ENCODE measurements around the gene SEC61G. TPM values are rescaled to one million over a fixed set of nuclear protein-coding genes. Genes with fewer than 3 reads are reported as not detected.
A peak's percentile ranks its signal among the peaks of the same experiment; 100 is the strongest.

SEC61G gene
- 100 to 1,000 TPM; 101 to 123 TPM for total RNA-seq

DNA sequence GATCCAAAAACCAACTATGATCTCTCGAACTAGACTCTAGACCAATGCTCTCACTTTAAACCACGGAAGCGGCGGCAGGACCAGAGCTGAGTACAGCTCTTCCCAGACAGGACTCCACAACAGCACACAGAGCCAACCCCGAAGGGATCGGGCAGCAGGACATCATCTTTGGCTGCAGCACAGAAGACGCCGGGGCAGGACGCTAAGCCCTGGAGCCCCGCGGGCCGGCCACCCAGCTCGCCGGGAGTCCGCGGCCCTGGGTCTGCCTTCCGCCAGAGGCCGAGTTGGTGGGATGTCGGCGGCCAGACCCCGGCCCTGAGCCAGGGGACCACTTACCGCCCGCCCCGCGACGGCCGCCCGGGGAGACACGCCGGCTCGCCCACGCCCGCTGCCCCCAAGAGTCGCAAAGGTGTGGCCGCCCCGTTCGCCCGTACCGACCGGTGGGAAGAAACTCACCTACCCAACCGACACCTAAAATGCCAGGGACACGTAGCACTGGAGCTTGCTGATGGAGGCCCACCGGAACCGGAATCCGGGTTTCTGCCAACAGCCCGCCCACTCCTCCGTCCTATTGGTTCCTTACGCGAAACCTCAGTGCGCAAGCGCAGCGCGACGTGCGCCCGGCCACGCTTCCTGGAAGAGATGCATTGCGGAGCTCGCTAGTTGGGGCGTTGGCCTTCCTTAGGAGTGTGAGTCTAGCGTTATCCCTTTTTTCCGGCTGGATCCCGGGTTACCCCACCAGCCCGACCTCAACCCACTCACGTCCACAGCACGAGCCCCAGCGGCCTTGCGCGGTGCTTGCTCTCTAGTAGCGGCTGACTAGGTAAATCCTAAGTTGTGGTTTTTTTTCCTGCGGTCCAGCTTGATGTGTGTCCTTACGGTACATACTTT, at the start of gene SEC61G:
Gene SEC61G (minus strand): TSS at position 510 of the 891 bp plus-strand sequence. CDS start 1,623 bp downstream, outside the sequence.
- POLR2A ChIA-PET = interaction anchor here (0.6 to 2.2 kb wide), 11 partner anchors 8 to 1347 kb away, joined by 3 to 15 read pairs (median 4); partner anchors contain the start of genes CHCHD2 and LANCL2

DNA sequence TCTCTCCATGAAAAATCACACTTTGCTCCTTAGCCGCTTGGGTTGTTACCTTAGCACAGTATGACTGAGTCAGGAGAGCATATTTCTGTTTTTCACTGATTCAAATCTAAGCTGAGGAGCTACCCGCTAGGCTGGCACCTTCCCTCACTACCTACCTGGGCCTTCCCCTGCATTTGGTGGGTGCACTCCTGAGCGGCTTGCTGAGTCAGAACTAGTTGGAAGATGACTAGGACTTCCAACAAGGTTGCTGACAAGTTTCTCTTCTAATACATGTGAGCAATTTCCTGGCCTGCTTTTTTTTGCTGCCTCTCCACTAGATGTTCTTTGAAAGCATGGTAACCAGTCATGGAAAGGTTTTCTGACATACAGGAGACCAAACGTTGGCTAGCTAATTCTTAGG, 43.8 kb upstream of the SEC61G start:
- Mint-ChIP-seq H3K4me3 (no peak overlapping the region), H3K27me3 (ENCODE audit: low read depth) (no peaks in the 10 kb centered on the region), H3K9me3 (ENCODE audit: insufficient read depth) (no peaks in the 10 kb centered on the region), H3K4me1 (ENCODE audit: low read depth) (no peaks in the 10 kb centered on the region), H3K27ac (no peak overlapping the region), H3K36me3 (ENCODE audit: low read depth) (no peaks in the 10 kb centered on the region)
- ChIA-PET POLR2A (no interaction called here), CTCF (no interaction called here)
- ATAC-seq = no peak
- no peak for DNase-seq

More for the DNA sequence above, at the start of gene SEC61G:
- Mint-ChIP-seq H3K27ac (peak within 1 kb of the TSS; percentile 98), H3K4me1 (ENCODE audit: low read depth) (peaks cover 24% of the 10 kb centered on the region), H3K36me3 (ENCODE audit: low read depth) (peaks cover 31% of the 10 kb centered on the region), H3K4me3 (peak within 1 kb of the TSS; percentile 100), H3K9me3 (ENCODE audit: insufficient read depth) (no peaks in the 10 kb centered on the region), H3K27me3 (ENCODE audit: low read depth) (peaks cover 14% of the 10 kb centered on the region)
- peak; percentile 98 for ATAC-seq
- peak; percentile 97 for DNase-seq
- CTCF ChIA-PET = interaction anchor here (0.7 to 4.1 kb wide), 8 partner anchors 11 to 657 kb away, joined by 3 to 27 read pairs (median 4); no protein-coding TSS in a partner anchor

DNA sequence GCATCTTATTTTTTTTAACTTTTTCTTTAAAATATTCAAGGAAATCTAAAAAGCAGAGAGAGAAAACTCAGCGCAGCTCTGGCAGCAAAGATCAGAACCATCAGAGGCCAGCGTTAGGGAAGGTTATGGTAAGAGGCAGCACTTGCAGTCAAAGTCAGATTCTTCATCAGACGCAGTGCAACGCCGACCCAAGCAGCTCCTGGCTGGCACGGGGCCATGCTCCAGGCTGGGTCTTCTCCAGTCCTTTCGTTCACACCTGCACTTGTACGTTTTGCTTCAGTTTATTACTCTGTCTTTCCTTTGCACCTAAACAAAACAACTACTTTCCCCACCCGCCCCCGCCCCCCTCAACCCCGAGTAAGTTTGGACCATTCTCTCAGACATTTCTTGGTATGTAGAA, 43.1 kb upstream of the SEC61G start:
- H3K9me3 Mint-ChIP-seq (ENCODE audit: insufficient read depth) = no peaks in the 10 kb centered on the region
- H3K4me1 Mint-ChIP-seq (ENCODE audit: low read depth) = no peaks in the 10 kb centered on the region
- H3K36me3 Mint-ChIP-seq (ENCODE audit: low read depth) = no peaks in the 10 kb centered on the region
- ChIA-PET CTCF (no interaction called here), POLR2A (no interaction called here)
- DNase-seq (no peak), ATAC-seq (no peak)
- H3K27me3 Mint-ChIP-seq (ENCODE audit: low read depth) = no peaks in the 10 kb centered on the region
- no peak overlapping the region for H3K4me3 Mint-ChIP-seq
- H3K27ac Mint-ChIP-seq = no peak overlapping the region

DNA sequence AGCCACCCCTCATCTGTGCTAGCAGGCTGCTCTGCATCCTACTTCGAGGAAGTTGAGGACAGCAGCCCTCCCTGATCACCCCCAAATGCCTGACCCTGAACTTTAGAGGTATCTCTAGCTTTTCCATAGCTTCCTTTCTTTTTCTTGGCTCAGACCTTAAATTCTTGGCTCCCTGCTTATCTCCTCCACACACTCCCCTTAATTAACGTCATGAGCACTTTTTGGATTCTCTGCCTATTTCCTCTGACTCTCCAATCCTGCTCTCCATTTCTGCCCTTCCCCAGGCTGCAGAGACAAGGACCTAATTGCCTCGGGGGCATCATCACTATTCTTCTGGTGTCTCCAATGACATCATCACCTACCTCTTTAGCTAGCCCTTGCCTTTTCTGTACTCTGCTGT, 40.8 kb upstream of the SEC61G start:
- POLR2A ChIA-PET = no interaction called here

DNA sequence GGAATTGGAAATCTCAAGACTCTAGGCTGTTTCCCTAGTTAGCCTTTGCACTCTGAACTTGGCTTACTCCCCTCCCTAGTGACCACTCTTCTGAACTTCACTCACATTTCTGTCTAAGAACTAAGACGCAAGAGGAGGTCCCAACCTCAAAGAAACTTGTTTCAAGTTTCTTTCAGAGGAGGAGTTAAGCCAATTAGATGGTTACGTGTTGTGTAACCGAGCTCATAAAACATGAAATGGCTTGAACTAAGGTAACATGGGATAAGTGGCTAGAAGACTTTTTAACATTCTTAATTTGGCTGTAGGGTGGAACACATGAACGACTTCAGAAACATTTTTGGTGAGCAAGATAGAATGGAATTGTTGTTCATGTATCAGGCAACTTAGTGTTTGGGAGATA, 39.5 kb upstream of the SEC61G start:
- DNase-seq = no peak
- no peaks in the 10 kb centered on the region for H3K36me3 Mint-ChIP-seq (ENCODE audit: low read depth)
- CTCF ChIA-PET = no interaction called here
- no peak overlapping the region for H3K4me3 Mint-ChIP-seq
- ATAC-seq = no peak
- no peaks in the 10 kb centered on the region for H3K9me3 Mint-ChIP-seq (ENCODE audit: insufficient read depth)
- H3K4me1 Mint-ChIP-seq (ENCODE audit: low read depth) = no peaks in the 10 kb centered on the region
- H3K27ac Mint-ChIP-seq = no peak overlapping the region
- POLR2A ChIA-PET = no interaction called here
- H3K27me3 Mint-ChIP-seq (ENCODE audit: low read depth) = no peaks in the 10 kb centered on the region

More for the DNA sequence above, 40.8 kb upstream of the SEC61G start:
- CTCF ChIA-PET = no interaction called here
- H3K27ac Mint-ChIP-seq = no peak overlapping the region
- H3K4me1 Mint-ChIP-seq (ENCODE audit: low read depth) = no peaks in the 10 kb centered on the region
- no peak overlapping the region for H3K4me3 Mint-ChIP-seq
- no peaks in the 10 kb centered on the region for H3K36me3 Mint-ChIP-seq (ENCODE audit: low read depth)
- no peaks in the 10 kb centered on the region for H3K9me3 Mint-ChIP-seq (ENCODE audit: insufficient read depth)
- ATAC-seq (no peak), DNase-seq (no peak)
- H3K27me3 Mint-ChIP-seq (ENCODE audit: low read depth) = no peaks in the 10 kb centered on the region

DNA sequence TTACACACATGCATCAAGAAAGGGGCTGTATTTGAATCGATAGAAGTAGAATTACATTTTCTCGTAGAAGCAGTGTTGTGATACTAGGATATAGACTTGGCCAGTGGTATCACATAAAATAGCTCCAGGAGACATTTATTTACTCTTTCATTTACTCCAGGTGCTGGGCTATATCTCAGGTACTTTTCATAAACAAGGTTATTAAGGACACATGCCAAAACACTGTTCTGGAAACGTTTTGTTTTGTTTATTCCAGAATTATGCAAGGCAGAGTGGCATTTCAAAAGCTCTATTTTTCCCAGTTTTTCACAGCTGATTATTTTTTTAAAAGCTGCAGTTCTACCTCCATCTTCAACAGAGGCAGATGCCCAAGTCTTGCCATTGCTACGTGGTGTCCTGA, 37.8 kb upstream of the SEC61G start:
- CTCF ChIA-PET = interaction anchor here (0.9 to 1.3 kb wide), 2 partner anchors 23 to 458 kb away, joined by 3 to 7 read pairs; no protein-coding TSS in a partner anchor
- Mint-ChIP-seq H3K36me3 (ENCODE audit: low read depth) (no peaks in the 10 kb centered on the region), H3K4me3 (no peak overlapping the region), H3K27me3 (ENCODE audit: low read depth) (no peaks in the 10 kb centered on the region), H3K4me1 (ENCODE audit: low read depth) (no peaks in the 10 kb centered on the region), H3K9me3 (ENCODE audit: insufficient read depth) (no peaks in the 10 kb centered on the region), H3K27ac (no peak overlapping the region)
- DNase-seq = no peak
- POLR2A ChIA-PET = no interaction called here
- ATAC-seq = no peak

DNA sequence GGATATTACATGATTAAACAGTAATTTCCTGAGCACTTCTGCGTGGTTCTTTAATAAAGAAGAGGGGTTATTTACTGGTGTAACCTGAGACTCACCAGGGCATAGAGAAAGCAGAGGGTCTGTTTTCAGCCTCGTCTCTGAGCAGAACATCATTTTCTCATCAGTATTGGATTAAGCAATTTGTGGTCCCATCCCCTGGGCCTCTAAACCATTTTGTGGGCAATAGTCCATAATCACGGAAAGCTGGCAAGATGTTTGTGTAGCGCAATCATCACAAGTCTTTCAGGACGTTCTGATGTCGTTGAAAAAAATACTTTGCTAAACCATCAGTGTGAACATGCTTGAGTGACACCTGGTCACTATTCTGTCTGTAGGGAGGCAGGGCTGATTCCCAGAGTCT, 37.1 kb upstream of the SEC61G start:
- ChIA-PET CTCF (interaction anchor here (0.9 kb wide), 1 partner anchor 23 kb away, joined by 3 read pairs; no protein-coding TSS in a partner anchor), POLR2A (no interaction called here)
- DNase-seq (no peak), ATAC-seq (no peak)
- Mint-ChIP-seq H3K4me1 (ENCODE audit: low read depth) (no peaks in the 10 kb centered on the region), H3K9me3 (ENCODE audit: insufficient read depth) (no peaks in the 10 kb centered on the region), H3K27me3 (ENCODE audit: low read depth) (no peaks in the 10 kb centered on the region), H3K36me3 (ENCODE audit: low read depth) (no peaks in the 10 kb centered on the region), H3K27ac (no peak overlapping the region), H3K4me3 (no peak overlapping the region)

DNA sequence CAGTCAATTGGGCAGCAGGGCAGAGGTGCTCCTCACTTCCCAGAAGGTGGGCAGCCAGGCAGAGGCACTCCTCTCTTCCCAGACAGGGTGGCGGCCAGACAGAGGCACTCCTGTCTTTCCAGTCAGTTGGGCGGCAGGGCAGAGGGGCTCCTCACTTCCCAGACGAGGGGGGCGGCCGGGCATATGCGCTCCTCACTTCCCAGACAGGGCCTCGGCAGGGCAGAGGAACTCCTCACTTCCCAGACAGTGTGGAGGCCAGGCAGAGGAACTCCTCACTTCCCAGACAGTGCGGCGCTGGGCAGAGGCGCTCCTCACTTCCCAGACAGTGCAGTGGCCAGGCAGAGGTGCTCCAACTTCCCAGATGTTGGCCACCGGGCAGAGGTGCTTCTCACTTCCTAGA, 33.4 kb upstream of the SEC61G start:
- no peak for DNase-seq
- H3K9me3 Mint-ChIP-seq (ENCODE audit: insufficient read depth) = no peaks in the 10 kb centered on the region
- peaks cover 4% of the 10 kb centered on the region for H3K4me1 Mint-ChIP-seq (ENCODE audit: low read depth)
- H3K36me3 Mint-ChIP-seq (ENCODE audit: low read depth) = no peaks in the 10 kb centered on the region
- ChIA-PET POLR2A (no interaction called here), CTCF (no interaction called here)
- ATAC-seq = no peak
- H3K27me3 Mint-ChIP-seq (ENCODE audit: low read depth) = peaks cover 8% of the 10 kb centered on the region
- H3K27ac Mint-ChIP-seq = no peak overlapping the region
- no peak overlapping the region for H3K4me3 Mint-ChIP-seq

DNA sequence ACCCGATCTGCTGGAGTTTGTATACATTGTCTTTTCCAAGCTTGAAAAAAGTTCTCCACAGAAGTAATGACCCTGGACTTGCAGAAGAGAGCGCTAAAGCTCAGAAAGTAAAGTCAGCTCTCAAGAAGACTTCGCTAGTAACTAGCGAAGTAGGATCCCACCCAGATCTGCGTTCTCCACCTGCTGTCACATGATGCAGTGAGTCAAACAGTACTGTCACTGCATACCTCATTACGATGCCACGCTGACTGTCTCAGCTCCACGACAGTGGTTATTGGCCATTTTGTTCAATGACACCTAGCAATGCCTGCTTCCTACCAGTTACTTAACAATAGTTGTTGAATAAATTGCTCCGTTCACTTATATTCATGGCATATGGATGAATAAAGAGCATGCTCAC, 29.7 kb upstream of the SEC61G start:
- POLR2A ChIA-PET = no interaction called here
- CTCF ChIA-PET = interaction anchor here (1.6 to 3.6 kb wide), 2 partner anchors 10 to 466 kb away, joined by 3 to 26 read pairs; no protein-coding TSS in a partner anchor
- Mint-ChIP-seq H3K4me1 (ENCODE audit: low read depth) (peaks cover 4% of the 10 kb centered on the region), H3K27ac (no peak overlapping the region), H3K9me3 (ENCODE audit: insufficient read depth) (no peaks in the 10 kb centered on the region), H3K36me3 (ENCODE audit: low read depth) (no peaks in the 10 kb centered on the region), H3K27me3 (ENCODE audit: low read depth) (peaks cover 8% of the 10 kb centered on the region), H3K4me3 (no peak overlapping the region)
- ATAC-seq (no peak), DNase-seq (peak; percentile 24)

DNA sequence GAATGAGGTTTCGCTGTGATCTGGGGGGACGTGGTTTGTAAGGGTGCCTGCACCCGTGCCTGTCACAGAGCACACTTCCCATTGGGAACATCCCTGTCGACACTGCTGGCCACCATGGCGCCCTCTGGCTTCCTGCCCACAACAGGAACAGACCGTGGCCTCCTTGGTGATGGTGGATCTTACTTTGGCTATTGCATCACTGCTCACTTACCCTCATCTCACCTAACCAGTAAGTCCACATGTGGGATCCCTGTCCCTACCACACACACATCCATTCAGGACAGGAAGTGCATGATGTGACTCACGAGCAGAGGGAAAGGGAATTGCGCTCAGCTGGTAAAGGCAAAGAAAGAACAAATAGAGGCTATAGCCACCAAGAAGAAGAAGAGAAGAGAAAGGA, 26.2 kb upstream of the SEC61G start:
- DNase-seq (no peak), ATAC-seq (no peak)
- Mint-ChIP-seq H3K4me1 (ENCODE audit: low read depth) (peaks cover 4% of the 10 kb centered on the region), H3K9me3 (ENCODE audit: insufficient read depth) (no peaks in the 10 kb centered on the region), H3K4me3 (no peak overlapping the region), H3K36me3 (ENCODE audit: low read depth) (no peaks in the 10 kb centered on the region), H3K27ac (no peak overlapping the region), H3K27me3 (ENCODE audit: low read depth) (peaks cover 7% of the 10 kb centered on the region)
- POLR2A ChIA-PET = no interaction called here
- CTCF ChIA-PET = no interaction called here

DNA sequence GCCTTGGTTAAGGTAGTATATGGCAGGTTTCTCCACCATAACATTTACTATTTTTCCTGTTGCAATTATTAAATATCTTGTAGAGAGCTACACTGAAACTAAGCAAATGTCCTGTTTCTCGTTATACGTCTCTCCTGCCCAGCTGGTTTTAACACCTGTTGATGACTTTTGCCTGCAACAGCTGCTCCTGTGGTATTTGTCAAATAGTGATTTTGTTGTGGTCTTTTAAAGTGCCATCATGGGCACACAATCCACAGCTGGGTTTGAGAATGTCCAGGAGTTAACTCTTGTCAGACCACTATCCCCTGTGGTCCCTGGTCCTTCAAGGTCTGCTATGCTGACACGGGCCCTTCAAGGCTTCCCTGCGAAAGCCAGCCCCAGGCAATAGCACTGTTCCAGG, 24.9 kb upstream of the SEC61G start:
- H3K9me3 Mint-ChIP-seq (ENCODE audit: insufficient read depth) = no peaks in the 10 kb centered on the region
- no peaks in the 10 kb centered on the region for H3K36me3 Mint-ChIP-seq (ENCODE audit: low read depth)
- H3K4me1 Mint-ChIP-seq (ENCODE audit: low read depth) = peaks cover 4% of the 10 kb centered on the region
- ATAC-seq (no peak), DNase-seq (no peak)
- ChIA-PET POLR2A (no interaction called here), CTCF (no interaction called here)
- no peak overlapping the region for H3K27ac Mint-ChIP-seq
- peaks cover 6% of the 10 kb centered on the region for H3K27me3 Mint-ChIP-seq (ENCODE audit: low read depth)
- H3K4me3 Mint-ChIP-seq = no peak overlapping the region

DNA sequence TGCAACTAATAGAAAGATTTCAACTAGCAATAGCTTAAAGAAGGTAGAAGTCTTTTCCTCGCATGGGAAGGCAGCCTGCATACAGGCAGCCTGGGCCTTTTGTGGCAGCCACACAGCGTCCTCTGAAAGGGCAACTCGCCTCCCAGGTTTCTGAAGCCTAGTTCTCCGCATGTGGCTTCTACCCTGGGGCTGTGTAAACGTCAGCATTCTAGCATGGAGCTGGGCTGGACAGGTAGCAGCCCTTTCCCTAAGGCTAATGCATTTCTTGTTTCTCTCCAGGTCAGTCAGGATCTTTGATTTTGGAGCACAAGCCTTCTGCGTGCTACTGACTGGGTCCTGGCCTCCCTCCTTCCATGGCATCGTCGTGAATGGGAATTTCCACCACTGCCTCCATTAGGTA, 23.8 kb upstream of the SEC61G start:
- no peaks in the 10 kb centered on the region for H3K9me3 Mint-ChIP-seq (ENCODE audit: insufficient read depth)
- ATAC-seq (no peak), DNase-seq (no peak)
- no peaks in the 10 kb centered on the region for H3K27me3 Mint-ChIP-seq (ENCODE audit: low read depth)
- ChIA-PET CTCF (no interaction called here), POLR2A (no interaction called here)
- H3K4me1 Mint-ChIP-seq (ENCODE audit: low read depth) = no peaks in the 10 kb centered on the region
- H3K36me3 Mint-ChIP-seq (ENCODE audit: low read depth) = no peaks in the 10 kb centered on the region
- no peak overlapping the region for H3K27ac Mint-ChIP-seq
- H3K4me3 Mint-ChIP-seq = no peak overlapping the region

All from activated CD8-positive, alpha-beta T cell treated with anti-CD3 and anti-CD28 coated beads, Interleukin-2, amount 10 ng/mL, durations not matched to agents 7 days and 5 days (primary cell).